Gastroesophageal sphincter (tissue), 3 donors: Measurements from ENCODE around the gene COL26A1.

Experiments
- CTCF ChIP-seq, 4 experiments: fragments of 200-600 bp in 2 of 4; fragments of 450-650 bp in 2 of 4; sonication (generic) in 1 of 4; IDR thresholded peaks; one replicate each; pipeline ENCODE4 v1.5.1; 2017 to 2019; ENCODE audit warnings: antibody characterized with exemption in 4 of 4, mild to moderate bottlenecking in 2 of 4, moderate library complexity in 2 of 4
- EP300 ChIP-seq: sonication (generic); formaldehyde crosslinking; IDR thresholded peaks from one replicate; pipeline ENCODE4 v1.6.1; 2017; ENCODE audit warnings: antibody characterized with exemption, mild to moderate bottlenecking
- POLR2AphosphoS5 ChIP-seq: sonication (generic); formaldehyde crosslinking; IDR thresholded peaks from one replicate; pipeline ENCODE4 v1.6.1; 2017; ENCODE audit warnings: antibody characterized with exemption

- TF ChIP-seq EP300 (no peak), CTCF (IDR thresholded peaks at IDR 0.05) (no peak), POLR2AphosphoS5 (no peak)
Measured at GRCh38 chr7:101433688-101434087, 71.0 kb downstream of the COL26A1 start.
